HG03135 (cell line): ENCODE measurements around the gene SREBF1.

ENCODE experiments used
- ATAC-seq: cut with Tn5 transposase; IDR thresholded peaks from one replicate; pipeline ENCODE4 v1.9.1; 2021; ENCODE audit warnings: mild to moderate bottlenecking, moderate library complexity; ENCODE audit not compliant: unreplicated experiment

Gene SREBF1

GRCh38 chr17:17836818-17837379 is at the start of gene SREBF1:
Gene SREBF1 (minus strand): TSS chr17:17836986. CDS start chr17:17836817, 169 bp downstream.
- ATAC-seq, result peak; percentile 17

- no peak for ATAC-seq
Observed at GRCh38 chr17:17886226-17886625, 49.4 kb upstream of the SREBF1 start.

- ATAC-seq, result no peak
Observed at GRCh38 chr17:17884391-17885357, 47.9 kb upstream of the SREBF1 start.

GRCh38 chr17:17883801-17884200 is 47.0 kb upstream of the SREBF1 start:
- no peak for ATAC-seq

- ATAC-seq, result no peak
Observed at GRCh38 chr17:17882082-17882581, 45.3 kb upstream of the SREBF1 start.

GRCh38 chr17:17880577-17881196 is 43.9 kb upstream of the SREBF1 start:
- ATAC-seq, result no peak

- ATAC-seq, result no peak
Observed at GRCh38 chr17:17877529-17878358, 41.0 kb upstream of the SREBF1 start.

GRCh38 chr17:17876959-17877528 is 40.3 kb upstream of the SREBF1 start:
- ATAC-seq, result no peak

- ATAC-seq, result no peak
Observed at GRCh38 chr17:17874478-17874877, 37.7 kb upstream of the SREBF1 start.

- no peak for ATAC-seq
Observed at GRCh38 chr17:17873450-17873991, 36.7 kb upstream of the SREBF1 start.

GRCh38 chr17:17872547-17873345 is 36.0 kb upstream of the SREBF1 start:
- no peak for ATAC-seq

- ATAC-seq, result no peak
Observed at GRCh38 chr17:17871913-17872312, 35.1 kb upstream of the SREBF1 start.

- ATAC-seq, result no peak
Observed at GRCh38 chr17:17870247-17870646, 33.5 kb upstream of the SREBF1 start.

GRCh38 chr17:17868641-17869522 is 32.1 kb upstream of the SREBF1 start:
- no peak for ATAC-seq

- ATAC-seq, result no peak
Observed at GRCh38 chr17:17866897-17867296, 30.1 kb upstream of the SREBF1 start.

- no peak for ATAC-seq
Observed at GRCh38 chr17:17866425-17866824, 29.6 kb upstream of the SREBF1 start.

- no peak for ATAC-seq
Observed at GRCh38 chr17:17865035-17865434, 28.2 kb upstream of the SREBF1 start.

- no peak for ATAC-seq
Observed at GRCh38 chr17:17860766-17861107, 24.0 kb upstream of the SREBF1 start.
